22Rv1 (cell line): Measurements from ENCODE around the gene IRF4.

Experiments
- ZFX ChIP-seq: fragments of 450-650 bp; IDR thresholded peaks from 2 replicates; pipeline ENCODE4 v1.6.1; 2017; ENCODE audit warnings: antibody characterized with exemption, borderline replicate concordance
- TF ChIP-seq, protein P1 (sequence below): fragments of 450-650 bp; IDR thresholded peaks from 2 replicates; pipeline ENCODE4 v1.5.1; 2017; ENCODE audit warnings: mild to moderate bottlenecking

GRCh38 chr6:414447-414846 is 22.9 kb downstream of the IRF4 start:
- TF ChIP-seq, protein P1, sequence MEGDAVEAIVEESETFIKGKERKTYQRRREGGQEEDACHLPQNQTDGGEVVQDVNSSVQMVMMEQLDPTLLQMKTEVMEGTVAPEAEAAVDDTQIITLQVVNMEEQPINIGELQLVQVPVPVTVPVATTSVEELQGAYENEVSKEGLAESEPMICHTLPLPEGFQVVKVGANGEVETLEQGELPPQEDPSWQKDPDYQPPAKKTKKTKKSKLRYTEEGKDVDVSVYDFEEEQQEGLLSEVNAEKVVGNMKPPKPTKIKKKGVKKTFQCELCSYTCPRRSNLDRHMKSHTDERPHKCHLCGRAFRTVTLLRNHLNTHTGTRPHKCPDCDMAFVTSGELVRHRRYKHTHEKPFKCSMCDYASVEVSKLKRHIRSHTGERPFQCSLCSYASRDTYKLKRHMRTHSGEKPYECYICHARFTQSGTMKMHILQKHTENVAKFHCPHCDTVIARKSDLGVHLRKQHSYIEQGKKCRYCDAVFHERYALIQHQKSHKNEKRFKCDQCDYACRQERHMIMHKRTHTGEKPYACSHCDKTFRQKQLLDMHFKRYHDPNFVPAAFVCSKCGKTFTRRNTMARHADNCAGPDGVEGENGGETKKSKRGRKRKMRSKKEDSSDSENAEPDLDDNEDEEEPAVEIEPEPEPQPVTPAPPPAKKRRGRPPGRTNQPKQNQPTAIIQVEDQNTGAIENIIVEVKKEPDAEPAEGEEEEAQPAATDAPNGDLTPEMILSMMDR: no peak
- no peak for TF ChIP-seq ZFX
